Kidney capillary endothelial cell (primary cell): ENCODE measurements around the gene NUP107.
A peak's percentile ranks its signal among the peaks of the same experiment; 100 is the strongest.

ENCODE experiments used
- DNase-seq: peaks from one replicate; pipeline ENCODE4 v3.0.0-alpha.2; 2018; ENCODE audit warnings: low spot score

The NUP107 gene

DNA sequence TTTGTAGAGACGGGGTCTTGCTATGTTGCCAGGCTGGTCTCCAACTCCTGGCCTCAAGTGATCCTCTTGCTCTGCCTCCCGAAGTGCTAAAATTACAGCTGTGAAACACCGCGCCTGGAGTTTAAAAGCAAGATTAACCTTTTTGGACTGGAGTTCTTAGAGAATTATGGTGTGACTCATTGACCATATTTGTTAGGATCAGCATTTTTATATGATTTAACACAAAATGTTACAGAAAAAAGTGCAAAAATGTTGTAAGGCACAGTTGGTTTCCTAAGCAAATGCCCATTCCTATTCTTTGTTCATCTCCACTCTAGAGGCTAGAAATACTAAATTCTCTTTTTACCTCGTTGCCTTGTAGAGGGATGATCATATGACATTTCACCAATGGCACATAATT, 86.8 kb downstream of the NUP107 start:
- DNase-seq: no peak

DNA sequence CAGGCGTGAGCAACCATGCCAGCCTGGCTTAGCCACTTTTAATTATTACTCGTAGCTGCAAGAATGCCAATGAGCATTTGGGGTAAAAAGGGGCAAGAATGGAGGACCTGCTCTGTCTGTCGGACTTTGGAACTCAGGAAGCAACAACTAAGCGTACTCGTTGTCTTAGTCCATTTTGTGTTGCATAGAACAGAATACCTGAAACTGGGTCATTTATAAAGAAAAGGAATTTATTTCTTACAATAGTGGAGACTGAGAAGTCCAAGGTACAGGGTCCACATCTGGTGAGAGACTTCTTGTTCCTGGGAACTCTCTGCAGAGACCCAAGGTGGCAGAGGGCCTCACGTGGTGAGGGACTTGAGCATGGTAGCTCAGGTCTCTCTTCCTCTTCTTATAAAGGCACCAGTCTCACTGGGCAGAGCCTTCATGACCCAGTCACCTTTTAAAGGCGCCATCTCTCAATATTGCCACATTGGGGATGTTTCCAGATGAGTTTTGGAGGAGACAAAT, 88.4 kb downstream of the NUP107 start:
- DNase-seq: no peak

DNA sequence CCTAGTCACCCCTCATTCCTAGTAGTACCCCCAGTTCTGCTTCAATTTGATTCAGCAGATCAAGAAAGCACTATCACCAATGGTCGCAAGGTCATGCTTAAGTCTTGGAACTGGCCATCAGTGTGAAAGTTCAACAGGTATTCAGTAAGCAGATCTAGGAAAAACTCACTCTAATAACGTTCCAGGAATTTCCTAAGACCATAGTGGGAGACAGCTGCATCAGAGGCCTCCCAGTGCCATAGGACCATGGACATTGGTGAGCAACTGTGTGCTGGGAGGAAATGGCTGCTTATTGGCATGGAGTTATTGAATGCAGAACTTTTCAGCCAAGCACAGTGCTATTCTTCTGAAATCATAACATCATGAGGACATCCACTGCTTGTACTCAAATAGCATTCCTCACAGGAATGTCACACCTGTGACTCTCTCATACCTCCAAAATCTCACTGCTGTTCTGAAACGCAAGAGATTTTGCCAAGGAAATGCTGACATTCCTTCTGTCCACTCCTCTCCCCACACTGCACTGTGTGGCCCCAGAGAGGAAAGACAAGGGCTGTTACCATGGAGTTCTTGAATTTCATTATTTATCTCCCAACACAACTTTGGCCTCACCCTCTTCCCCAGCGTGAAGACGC, 90.3 kb downstream of the NUP107 start:
- DNase-seq: no peak

DNA sequence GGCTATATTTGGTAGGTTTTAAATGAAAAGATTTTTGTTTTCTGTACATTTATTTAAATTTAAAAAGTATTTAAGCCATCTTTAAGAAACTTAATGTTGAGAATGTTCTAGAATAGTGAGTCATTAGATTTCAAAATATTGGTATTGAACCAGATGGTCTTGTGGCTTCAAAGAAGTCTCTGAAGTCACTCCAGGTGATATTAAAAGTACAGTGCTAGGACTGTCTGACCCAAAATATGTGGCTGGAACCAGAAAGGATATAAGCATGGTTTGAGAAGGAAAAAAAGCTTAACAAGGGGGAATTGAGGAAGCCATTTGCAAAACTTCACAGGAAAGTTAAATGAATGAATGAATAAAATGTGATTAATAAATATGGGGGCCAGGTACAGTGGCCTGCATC, 92.5 kb downstream of the NUP107 start:
- DNase-seq: no peak

DNA sequence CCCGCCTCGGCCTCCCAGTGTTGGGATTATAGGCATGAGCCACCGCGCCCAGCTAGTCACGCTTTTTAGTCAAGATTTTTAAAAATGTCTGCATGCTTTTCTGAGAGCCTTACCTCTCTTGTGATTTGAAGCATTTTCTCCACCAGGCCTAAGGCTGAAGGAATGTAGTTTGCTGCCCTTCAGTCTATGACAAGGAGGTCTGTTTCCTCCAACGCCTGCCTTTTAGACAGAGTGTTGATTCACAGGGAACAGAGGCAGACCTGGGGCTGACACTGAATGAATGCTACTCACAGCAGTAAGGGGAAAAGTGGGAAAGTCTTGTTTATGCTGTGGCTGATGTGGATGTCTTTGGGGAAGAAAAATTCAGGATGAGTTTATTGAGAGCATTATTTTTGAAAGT, 94.0 kb downstream of the NUP107 start:
- DNase-seq: no peak

DNA sequence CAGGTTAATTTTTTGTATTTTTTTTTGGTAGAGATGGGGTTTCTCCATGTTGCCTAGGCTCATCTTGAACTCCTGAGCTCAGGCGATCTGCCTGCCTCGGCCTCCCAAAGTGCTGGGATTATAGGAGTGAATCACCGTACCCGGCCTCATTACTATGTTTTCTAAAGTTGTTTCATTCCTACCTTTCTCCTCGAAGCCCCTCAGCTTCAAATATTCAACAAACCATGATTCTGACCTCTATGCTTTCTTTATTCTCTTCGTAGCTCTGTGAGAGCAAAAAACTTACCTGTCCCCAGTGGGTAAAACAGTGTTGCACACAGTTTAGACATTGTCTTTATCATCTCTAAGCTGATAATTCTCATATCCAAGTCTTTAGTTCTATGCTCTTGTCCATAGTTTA, 95.0 kb downstream of the NUP107 start:
- DNase-seq: no peak

DNA sequence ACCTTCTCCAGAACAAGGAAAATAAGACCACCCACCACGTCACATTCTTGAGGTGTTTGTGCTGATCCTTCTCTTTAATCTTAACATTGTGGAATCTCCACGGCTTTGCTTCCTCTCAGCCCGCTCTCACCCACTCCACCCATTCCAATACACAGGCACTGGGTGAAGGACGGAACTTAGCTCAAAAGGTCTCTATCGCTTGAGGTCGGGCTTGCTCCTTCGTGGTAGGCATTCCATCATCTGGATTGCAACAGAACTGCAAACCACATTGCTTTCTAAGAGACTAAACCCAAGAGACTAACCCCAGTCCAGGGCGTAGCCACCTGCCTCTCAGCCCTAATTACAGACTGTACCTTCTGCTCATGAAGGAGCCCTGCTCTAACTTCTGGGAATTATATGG, 97.2 kb downstream of the NUP107 start:
- DNase-seq: no peak

DNA sequence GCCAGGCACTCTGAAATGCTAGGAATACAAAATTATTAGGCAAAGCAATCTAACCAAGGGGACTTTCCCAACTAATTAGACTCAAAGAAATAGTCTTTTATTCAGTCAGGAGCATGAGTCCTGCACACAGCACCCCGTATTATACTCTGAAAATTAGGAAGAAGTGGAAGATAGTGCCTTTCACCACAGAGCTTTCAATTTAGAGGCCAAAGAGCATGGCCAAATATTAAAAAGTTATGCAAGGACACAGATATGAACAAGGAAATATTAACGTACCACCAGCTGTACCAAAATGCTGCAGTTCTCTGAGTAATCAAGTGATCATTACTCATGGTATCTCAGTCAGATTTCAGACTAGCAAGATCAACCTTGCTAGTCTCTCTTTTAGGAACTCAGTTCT, 98.6 kb downstream of the NUP107 start:
- no peak for DNase-seq

DNA sequence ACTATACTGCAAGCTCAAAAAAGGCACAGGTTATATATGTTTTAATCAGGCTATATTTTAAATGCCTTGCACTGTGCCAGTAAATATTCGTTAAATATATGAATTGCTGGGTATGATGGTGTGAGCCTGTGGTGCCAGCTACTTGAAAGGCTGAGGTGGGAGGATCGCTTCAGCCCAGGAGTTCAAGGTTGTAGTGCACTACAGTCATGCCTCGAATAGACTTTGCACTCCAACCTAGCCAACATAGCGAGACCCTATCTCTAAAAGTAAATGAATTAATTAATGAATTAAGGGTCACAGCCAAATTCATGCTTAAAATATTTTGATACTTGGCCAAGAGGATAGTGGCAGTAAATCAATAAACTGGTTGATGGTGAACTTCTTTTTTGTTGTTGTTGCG, 99.0 kb downstream of the NUP107 start:
- DNase-seq: no peak

DNA sequence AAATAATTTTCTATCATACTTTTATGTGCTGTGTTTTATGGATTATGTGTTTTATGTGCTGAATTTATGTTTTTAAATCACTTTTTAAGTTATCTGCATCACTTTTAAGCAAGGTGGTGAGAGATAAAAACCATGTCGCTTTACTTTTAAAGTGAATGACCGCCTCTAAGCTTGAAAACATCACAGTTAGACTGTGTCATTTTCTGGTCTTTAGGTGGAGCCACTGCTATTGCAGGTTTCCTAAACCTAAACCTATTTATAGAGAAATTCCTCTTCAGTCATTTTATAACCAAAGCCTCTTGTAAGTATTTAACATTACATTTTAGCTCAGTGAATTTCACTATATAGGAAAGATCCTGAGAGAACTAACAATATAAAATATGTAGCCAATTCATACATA, 100.2 kb downstream of the NUP107 start:
- peak; percentile 31 for DNase-seq

DNA sequence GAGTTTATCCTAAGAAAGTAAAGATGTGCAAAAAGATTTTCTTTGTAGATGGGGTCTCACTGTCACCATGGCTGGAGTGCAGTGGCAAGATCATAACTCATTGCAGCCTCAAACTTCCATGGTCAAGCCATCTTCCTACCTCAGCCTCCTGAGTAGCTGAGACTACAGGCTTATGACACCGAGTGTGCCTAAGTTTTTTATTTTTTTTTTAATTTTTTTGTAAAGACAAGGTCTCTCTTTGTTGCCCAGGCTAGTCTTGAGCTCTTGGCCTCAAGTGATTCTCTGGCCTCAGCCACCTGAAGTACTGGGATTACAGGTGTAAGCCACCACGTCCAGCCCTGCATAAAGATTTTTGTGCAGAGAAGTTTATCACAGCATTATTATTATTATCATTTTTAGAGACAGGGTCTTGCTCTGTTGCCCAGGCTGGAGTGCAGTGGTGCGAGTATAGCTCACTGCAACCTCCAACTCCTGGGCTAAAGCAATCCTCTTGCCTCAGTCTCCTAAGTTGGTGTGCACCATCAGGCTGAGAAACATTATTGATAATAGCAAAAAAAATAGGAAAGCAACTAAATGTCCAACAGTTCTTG, 101.9 kb downstream of the NUP107 start:
- no peak for DNase-seq

DNA sequence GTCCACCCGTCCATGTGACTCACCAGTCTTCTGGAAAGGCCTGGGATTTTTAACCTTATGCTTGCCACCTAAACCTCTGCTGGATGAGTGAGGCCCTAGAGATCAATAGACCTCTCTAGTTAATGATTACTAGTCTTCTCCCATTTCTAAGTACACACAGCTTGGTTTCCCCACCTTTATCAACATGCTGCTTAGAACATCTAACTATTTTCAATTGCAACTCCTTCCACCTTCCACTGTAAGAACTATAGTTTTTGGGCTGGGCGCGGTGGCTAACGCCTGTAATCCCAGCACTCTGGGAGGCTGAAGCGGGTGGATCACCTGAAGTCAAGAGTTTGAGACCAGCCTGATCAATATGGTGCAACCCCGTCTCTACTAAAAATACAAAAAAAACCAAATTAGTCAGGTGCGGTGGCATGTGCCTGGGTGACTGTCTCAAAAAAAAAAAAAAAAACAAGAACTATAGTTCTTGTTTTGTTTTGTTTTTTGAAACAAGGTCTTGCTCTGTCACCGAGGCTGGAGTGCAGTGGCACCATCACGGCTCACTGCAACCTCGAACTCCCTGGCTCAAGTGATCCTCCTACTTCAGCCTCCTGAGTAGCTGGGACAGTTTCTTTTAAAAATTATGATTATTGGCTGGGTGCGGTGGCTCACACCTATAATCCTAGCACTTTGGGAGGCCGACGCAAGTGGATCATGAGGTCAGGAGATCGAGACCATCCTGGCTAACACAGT, 102.5 kb downstream of the NUP107 start:
- DNase-seq: no peak

DNA sequence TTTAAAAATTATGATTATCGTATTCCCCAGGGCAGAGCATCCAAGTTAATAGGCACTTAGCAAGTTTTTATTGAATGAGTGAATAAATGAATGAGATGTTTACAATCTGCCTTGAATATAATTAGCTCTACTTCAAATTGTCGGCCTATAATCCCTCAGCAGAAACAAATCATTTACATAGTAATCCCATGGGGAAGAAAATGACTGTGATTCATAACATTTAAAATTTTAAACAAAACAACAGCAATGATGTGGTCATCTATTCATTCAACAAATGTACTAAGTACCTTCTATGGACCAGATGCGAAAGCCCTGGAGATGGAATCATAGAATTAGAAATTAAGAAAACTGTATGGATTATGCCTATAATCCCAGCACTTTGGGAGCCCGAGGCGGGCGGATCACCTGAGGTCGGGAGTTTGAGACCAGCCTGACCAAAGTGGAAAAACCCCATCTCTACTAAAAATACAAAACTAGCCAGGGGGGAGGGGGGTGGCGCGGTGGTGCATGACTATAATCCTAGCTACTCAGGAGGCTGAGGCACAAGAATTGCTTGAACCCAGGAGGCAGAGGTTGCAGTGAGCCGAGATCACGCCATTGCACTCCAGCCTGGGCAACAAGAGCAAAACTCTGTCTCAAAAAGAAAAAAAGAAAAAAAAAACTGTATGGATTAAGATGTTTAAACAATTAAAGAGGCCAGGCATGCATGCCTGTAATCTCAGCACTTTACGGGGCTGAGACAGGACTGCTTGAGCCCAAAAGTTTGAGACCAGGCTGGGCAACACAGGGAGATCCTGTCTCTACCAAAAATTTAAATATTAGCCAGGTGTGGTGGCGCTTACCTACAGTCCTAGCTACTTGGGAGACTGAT, 103.5 kb downstream of the NUP107 start:
- DNase-seq: no peak

DNA sequence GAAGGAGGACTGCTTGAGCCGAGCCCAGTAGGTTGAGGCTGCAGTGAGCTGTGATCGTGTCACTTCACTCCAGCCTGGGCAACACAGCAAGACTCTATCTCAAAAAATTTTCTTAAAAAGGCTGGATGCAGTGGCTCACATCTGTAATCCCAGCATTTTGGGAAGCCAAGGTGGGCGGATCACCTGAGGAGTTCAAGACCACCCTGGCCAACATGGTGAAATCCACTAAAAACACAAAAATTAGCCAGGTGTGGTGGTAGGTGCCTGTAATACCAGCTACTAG, 104.1 kb downstream of the NUP107 start:
- DNase-seq: no peak

DNA sequence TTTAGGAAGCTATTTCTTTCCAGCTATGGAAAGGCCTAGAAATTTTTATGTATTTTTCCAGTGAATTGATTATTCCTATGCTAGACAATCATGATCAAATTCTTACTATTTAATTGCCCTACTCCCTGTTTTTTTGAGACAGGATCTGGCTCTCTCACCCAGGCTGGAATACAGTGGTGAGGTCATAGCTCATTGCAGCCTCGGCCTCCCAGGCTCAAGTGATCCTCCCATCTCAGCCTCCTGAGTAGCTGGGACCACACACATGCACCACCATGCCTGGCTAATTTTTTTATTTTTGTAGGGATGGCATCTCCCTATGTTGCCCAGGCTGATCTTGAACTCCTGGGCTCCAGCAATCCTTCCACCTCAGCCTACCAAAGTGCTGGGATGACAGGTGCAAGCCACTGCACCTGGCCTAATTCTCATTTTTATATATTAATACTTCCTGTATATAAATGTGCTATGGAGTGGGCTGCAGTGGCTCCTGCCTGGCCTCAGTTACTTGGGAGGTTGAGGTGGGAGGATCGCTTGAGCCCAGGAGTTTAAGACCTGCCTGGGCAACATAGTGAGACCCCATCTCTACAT, 105.2 kb downstream of the NUP107 start:
- DNase-seq: no peak

DNA sequence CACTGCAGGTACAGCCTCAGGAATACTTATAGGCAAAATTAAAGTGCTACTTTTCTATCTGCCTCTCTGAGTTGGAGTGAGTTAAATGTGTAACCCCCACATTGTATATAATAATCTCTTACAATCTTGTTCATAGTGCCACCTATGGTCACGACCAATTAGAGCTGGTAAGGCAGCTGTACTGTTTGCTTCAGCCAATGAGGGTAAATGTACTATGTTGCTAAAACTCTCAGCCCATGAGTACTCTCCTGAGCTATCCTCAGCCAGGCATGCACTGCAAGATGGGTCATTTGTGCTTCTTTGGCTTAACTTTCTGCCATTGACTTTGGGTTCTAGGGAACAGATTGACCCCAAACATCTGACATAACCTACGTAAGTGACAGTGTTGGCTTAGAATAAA, 106.2 kb downstream of the NUP107 start:
- no peak for DNase-seq

DNA sequence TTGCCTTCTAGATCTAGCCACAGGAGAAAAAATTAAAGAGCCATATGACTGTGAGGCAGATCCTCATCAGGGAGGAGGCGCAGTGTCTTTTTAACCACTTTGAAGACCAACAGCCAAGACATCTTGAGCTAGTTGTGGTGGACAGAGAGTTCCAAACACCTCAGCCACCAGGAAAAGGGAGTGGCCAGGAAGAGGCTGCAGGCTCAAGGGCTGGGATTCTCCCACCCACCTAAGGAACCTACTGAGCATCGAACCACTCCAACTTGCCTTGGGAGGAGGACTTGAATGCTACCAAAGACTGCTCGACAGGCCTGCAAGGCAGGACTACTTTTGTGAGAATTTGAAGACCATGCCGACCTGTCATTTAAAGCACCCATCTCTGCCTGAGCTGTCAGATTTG, 106.7 kb downstream of the NUP107 start:
- DNase-seq: no peak

DNA sequence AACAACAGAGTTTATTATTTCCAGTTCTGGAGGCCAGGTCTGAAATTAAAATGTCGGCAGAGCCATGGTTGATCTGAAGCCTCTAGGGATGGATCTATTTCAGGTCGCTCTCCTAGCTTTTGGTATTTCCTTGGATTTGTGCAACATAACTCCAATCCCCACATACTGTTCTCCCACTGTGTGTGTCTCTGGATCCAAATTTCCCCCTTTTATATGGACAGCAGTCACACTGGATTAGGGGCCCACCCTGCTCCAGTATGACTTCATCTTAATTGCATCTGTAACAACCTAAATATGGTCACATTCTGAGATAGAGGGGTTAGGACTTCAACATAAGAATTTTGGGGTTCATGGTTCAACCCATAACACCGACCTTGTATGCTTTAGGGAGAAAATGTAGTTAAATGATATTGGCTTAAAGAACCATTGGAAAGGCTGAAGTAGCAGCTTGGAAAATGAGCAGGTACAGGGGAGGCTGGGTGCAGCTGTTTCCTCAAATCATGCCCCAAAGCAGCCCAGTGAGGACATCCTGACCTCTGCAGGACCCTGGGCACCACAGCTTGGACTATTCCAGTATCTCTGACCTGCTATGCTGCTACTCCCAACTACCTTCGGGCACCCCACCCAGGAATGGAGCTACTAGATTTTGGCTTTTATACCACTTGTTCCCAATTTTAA, 107.3 kb downstream of the NUP107 start:
- no peak for DNase-seq

DNA sequence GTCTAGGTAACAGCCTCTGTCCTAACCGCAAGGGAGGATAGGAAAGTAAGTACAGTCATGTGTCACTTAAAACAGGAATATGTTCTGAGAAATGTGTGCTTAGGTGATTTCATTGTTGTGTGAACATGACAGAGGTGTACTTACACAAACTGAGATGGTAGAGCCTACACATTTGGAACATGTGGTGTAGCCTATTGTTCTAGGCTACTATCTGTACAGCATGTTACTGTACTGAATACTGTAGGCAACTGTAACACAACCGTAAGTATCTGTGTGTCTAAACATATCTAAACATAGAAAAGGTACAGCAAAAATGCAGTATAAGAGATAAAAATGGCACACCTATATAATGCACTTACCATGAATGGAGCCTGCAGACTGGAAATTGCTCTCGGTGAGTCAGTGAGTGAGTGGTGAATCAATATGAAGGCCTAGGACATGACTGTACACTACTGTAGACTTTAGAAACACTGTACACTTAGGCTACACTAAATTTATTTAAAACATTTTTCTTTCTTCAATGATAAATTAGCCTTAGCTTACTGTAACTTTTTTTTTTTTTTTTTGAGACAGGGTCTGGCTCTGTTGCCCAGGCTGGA, 108.0 kb downstream of the NUP107 start:
- DNase-seq: peak; percentile 58
